Endometrial microvascular endothelial cells (primary cell): Measurements from ENCODE around the gene DPF3. TPM values are rescaled to one million over a fixed set of nuclear protein-coding genes. Genes with fewer than 3 reads are reported as not detected.

Experiments
- in situ Hi-C: cut with HindIII; loops from 2 replicates; pipeline ENCODE4 v1.10.0; 2017; ENCODE audit warnings: low sequenced_read_pairs, low pct_unique_long_range_greater_than_20kb; ENCODE audit errors: inconsistent ontology term
- total RNA-seq: library from RNA; depleted of rRNA; stranded (reverse); fragments of >200 nt; gene quantifications from one replicate; pipeline ENCODE4 v1.2.3, GENCODE V29; 2015; ENCODE audit errors: inconsistent ontology term

Gene DPF3
- total RNA-seq, 1 donor from 2014 or later, result 6.5 TPM

DNA sequence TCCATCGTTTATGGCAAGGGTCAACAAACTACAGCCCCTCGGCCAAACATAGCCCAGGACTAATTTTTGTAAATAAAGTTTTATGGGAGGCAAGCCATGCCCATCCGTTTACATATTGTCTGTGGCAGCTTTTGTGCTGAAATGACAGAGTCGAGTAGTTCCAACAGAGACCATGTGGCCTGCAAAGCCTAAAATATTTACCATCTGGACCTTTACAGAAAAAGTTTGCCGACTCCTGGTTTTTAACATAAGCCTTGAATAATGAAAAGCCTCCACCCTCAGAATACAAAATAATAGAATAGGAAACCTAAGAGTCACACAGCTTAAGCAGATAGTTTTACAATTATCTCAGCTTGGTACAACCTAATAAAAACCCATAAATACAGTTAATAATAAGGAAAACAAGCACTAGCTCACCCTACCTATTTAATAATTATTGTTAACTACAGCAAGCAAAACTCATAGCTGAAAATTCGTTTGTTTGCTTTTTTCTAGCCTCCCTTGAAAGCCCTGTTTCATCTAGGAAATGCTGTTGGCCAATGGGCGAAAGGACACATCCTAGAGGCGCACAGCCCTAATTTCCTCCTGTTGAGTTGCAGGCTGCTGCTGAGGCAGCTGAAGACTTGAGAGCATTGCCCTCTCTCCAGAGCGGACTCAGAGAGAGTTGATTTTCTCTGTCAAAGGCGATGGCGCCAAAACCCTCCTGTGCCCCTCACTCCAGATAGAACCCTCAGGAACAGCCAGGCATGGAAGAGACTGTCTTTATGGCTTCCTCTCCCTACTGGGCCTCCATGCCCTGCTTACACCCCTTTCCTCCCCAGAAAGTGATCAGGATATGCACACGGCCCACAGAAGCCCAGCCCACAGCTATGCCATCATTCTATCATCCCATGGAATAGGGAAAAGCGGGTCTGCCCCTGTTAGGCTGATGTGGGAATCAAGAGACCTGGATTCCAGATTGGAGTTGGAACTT lies 107.2 kb downstream of the DPF3 start:
- in situ Hi-C loops, result no loop called here

DNA sequence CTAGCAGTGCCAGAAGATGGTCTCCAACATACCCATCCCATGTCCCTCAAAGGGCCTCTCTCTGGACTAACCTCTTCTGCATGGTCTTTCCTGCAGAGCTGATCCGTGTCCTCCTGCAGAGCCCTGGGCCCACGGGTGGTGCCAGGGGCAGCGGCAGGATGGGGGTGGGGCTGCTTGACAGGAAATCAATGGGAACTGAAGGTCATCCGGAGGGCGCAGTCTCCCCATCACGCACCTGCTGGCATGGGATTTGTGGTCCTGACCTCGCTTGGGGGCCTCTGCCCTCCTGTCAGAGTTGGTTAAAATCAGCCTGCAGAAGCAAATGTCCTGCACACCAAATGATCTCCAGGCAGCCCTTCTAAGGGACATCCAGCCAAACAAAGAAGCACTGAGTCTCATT lies 110.2 kb downstream of the DPF3 start:
- in situ Hi-C loops, result no loop called here

DNA sequence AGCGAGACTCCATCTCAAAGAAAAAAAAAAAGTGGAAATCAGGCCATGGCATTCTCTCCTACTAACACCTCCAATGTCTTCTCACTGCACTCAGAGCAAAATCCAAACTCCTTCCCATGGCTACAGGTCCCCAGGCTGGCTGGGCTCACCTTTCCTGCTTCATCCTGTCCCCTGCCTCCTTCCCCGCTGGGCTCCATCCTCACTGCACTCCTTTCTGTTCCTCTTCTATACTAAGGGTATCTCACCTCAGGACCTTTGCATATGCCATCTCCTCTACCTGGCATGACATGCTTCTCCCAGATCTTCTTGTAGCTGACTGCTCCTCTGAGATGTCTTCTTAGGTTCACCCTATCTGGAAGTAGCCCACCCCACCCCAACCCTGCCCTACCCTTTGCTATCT lies 111.1 kb downstream of the DPF3 start:
- in situ Hi-C loops, result no loop called here

- in situ Hi-C loops, result no loop called here
Measured at GRCh38 chr14:72781561-72782508, 112.1 kb downstream of the DPF3 start.

DNA sequence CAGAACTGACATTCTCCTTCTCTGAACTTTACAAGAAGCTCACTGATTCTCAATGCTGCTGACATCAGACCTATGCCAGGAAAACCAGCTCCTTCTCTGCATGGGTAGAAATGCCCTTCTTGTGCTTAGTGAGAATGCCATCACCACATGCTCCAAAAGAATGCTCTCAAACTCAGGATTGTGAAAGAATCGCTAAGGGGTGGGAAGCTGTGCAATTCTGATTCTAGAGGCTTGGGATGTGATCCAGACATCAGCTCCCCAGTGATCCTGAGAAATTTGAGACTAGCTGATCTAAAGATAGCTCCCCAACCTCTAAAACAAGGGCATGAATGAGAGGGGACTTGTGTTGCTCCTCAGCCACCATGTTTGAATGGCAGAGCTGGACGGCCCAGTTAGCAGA lies 113.2 kb downstream of the DPF3 start:
- in situ Hi-C loops, result no loop called here

DNA sequence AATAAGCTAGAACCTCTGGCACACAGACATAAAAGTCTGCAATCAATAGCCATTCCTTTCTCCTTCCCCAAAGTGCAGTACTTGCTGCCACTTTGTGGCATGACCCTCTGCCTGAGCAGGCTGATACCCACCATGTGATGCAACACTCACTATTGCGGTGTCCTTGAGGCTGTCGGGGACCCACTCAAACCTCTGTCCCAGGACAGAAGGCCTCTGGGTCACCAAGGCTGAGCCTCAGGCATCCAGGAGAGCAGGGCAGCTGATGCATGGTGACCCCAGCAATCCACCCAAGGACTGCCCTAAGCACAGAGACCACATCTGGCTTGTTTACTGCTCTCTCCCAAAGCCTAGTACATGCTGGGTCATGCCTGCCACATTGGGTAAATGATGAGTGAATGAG lies 114.2 kb downstream of the DPF3 start:
- in situ Hi-C loops, result no loop called here

- in situ Hi-C loops, result no loop called here
Measured at GRCh38 chr14:72777636-72778035, 116.3 kb downstream of the DPF3 start.

GRCh38 chr14:72776701-72777261 lies 117.1 kb downstream of the DPF3 start:
- in situ Hi-C loops, result no loop called here

GRCh38 chr14:72775923-72776554 lies 117.9 kb downstream of the DPF3 start:
- in situ Hi-C loops, result no loop called here

GRCh38 chr14:72774894-72775620 lies 118.8 kb downstream of the DPF3 start:
- in situ Hi-C loops, result no loop called here

GRCh38 chr14:72774141-72774540 lies 119.8 kb downstream of the DPF3 start:
- in situ Hi-C loops, result no loop called here

DNA sequence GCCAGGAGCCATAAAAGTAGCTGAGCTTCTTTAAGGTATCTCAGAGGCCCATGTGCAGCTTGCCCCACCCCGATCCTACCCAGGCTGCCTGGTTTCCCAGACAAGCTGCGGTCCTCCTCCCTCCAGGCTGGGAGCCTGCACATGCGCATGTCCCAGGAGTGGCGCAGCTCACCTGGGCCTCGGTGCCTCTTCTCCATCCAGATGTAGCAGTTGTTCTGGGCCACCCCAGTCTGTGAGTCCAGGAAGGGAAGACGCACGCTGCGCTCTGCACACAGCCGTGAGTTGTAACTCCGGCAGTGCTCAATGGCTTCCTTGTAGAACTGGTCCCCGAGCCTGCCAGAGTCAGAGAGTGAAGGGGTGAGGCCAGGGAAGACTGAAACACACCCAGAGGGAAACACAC lies 122.3 kb downstream of the DPF3 start:
- in situ Hi-C loops, result no loop called here

- in situ Hi-C loops, result no loop called here
Measured at GRCh38 chr14:72766296-72766695, 127.6 kb downstream of the DPF3 start.

GRCh38 chr14:72763892-72764291 lies 130.0 kb downstream of the DPF3 start:
- in situ Hi-C loops, result no loop called here

- in situ Hi-C loops, result no loop called here
Measured at GRCh38 chr14:72759670-72760069, 134.2 kb downstream of the DPF3 start.

- in situ Hi-C loops, result no loop called here
Measured at GRCh38 chr14:72758993-72759392, 134.9 kb downstream of the DPF3 start.

GRCh38 chr14:72758420-72758819 lies 135.5 kb downstream of the DPF3 start:
- in situ Hi-C loops, result no loop called here

DNA sequence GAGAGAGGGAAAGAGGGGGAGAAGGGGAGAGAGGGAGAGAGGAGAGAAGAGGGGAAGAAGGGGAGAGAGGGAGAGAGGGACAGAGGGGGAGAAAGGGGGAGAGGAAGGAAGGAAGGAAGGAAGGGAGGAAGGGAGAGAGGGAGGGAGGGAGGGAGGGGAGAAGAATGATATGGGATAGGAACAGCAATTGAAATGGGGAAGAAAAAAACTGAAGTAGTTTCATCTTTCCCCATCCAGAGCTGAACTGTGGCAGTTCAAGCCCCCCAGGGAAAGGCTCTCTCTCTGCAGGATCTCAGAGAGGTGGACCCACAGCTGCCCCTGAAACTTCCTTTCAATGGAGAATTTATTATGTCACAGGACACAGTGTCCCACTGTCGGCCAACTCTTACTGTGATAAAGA lies 136.9 kb downstream of the DPF3 start:
- in situ Hi-C loops, result no loop called here
